H1 (cell line): ENCODE data around the gene SSR2. TPM values are rescaled to one million over a fixed set of nuclear protein-coding genes. Genes with fewer than 3 reads are reported as not detected.
A peak's percentile ranks its signal among the peaks of the same experiment; 100 is the strongest.
"Not testable (repeated sequence)": the region's sequence is repeated elsewhere in the genome, so short reads cannot be mapped to it uniquely, and the experiment has no call there.

Experiments used
- CTCF ChIA-PET: fragments of 300-600 bp; sonication (Branson Sonifier 250); formaldehyde crosslinking; loops from one replicate; lab custom pipeline; 2021; ENCODE audit not compliant: partially characterized antibody; lab: Charles Lee
- POLR2A ChIA-PET: fragments of 300-600 bp; sonication (Branson Sonifier 250); formaldehyde crosslinking; loops from one replicate; lab custom pipeline; 2021; ENCODE audit warnings: inconsistent platforms; ENCODE audit not compliant: partially characterized antibody; lab: Charles Lee
- DNase-seq, 2 experiments: peaks; one replicate each; pipeline versions ENCODE4 v3.0.0 to v3.0.0-alpha.2; 2010 to 2022; ENCODE audit warnings: low spot score in 2 of 2, low read depth in 1 of 2, mixed read lengths in 1 of 2
- FAIRE-seq: peaks from 2 replicates; lab custom pipeline; 2011; peaks lifted over from hg19 to GRCh38; lab: Jason Lieb, UNC
- H2AFZ ChIP-seq: 2 replicates; pipeline ENCODE4 v1.8.1; 2012; ENCODE audit warnings: low read length, inconsistent platforms
- H2AK5ac ChIP-seq: 2 replicates; pipeline ENCODE4 v1.6.1; 2013; ENCODE audit warnings: low read depth, low read length
- H2BK120ac ChIP-seq: replicated peaks from 2 replicates; pipeline ENCODE3; 2013; ENCODE audit warnings: low read depth, low read length, inconsistent platforms
- H2BK12ac ChIP-seq: 2 replicates; pipeline ENCODE4 v1.6.1; 2013; ENCODE audit warnings: low read depth, low read length
- H2BK15ac ChIP-seq: 2 replicates; pipeline ENCODE4 v1.6.1; 2013; ENCODE audit warnings: low read length
- H2BK20ac ChIP-seq: 2 replicates; pipeline ENCODE4 v1.6.1; 2013; ENCODE audit warnings: low read length
- H2BK5ac ChIP-seq: 2 replicates; pipeline ENCODE4 v1.6.1; 2013; ENCODE audit warnings: low read depth, low read length
- H3K14ac ChIP-seq: 2 replicates; pipeline ENCODE4 v1.6.1; 2013; ENCODE audit warnings: inconsistent platforms; ENCODE audit not compliant: insufficient read length
- H3K18ac ChIP-seq: 2 replicates; pipeline ENCODE4 v1.6.1; 2013; ENCODE audit warnings: low read length; ENCODE audit errors: extremely low read depth
- H3K23ac ChIP-seq: 2 replicates; pipeline ENCODE4 v1.6.1; 2013; ENCODE audit warnings: inconsistent platforms; ENCODE audit not compliant: insufficient read length
- H3K23me2 ChIP-seq: 2 replicates; pipeline ENCODE4 v1.6.1; 2013; ENCODE audit warnings: low read depth, low read length
- H3K27ac ChIP-seq: 2 replicates; pipeline ENCODE4 v1.6.1; 2011; ENCODE audit warnings: low read depth, low read length, inconsistent platforms
- H3K27me3 ChIP-seq, 4 experiments: replicated peaks in 1 of 4; 1 replicate in 1 of 4; 2 replicates in 3 of 4; pipeline versions ENCODE4 v1.6.1 to v1.8.1; 2011 to 2013; ENCODE audit warnings: low read length in 3 of 4, mild to moderate bottlenecking in 3 of 4, inconsistent platforms in 2 of 4, mixed read lengths in 2 of 4, moderate library complexity in 1 of 4; ENCODE audit not compliant: control insufficient read depth in 3 of 4, insufficient read depth in 3 of 4; ENCODE audit errors: extremely low read depth in 1 of 4
- H3K36me3 ChIP-seq, 4 experiments: 2 replicates each; pipeline versions ENCODE4 v1.6.1 to v1.8.1; 2011 to 2013; ENCODE audit warnings: mild to moderate bottlenecking in 4 of 4, low read length in 3 of 4, moderate library complexity in 2 of 4, control low read depth in 1 of 4, inconsistent platforms in 1 of 4; ENCODE audit not compliant: insufficient read depth in 4 of 4, control insufficient read depth in 2 of 4
- H3K4ac ChIP-seq: replicated peaks from 2 replicates; pipeline ENCODE3; 2013; ENCODE audit warnings: low read length, low read depth, mixed read lengths, inconsistent platforms; ENCODE audit not compliant: insufficient read length
- H3K4me1 ChIP-seq, 4 experiments: replicated peaks in 1 of 4; 1 replicate in 1 of 4; 2 replicates in 3 of 4; pipeline versions ENCODE4 v1.6.1 to v1.8.1; 2011 to 2013; ENCODE audit warnings: low read length in 3 of 4, inconsistent platforms in 2 of 4, mixed read lengths in 1 of 4; ENCODE audit not compliant: insufficient read depth in 4 of 4, control insufficient read depth in 3 of 4
- H3K4me2 ChIP-seq, 2 experiments: 2 replicates each; pipeline versions ENCODE4 v1.6.1 to v1.8.1; 2011 to 2013; ENCODE audit warnings: low read depth in 2 of 2, low read length in 2 of 2, control low read depth in 1 of 2, inconsistent platforms in 1 of 2, mild to moderate bottlenecking in 1 of 2; ENCODE audit not compliant: insufficient read depth in 1 of 2
- H3K4me3 ChIP-seq, 4 experiments: fragments of 200-600, 300-600 bp in 1 of 4; sonication (generic), shearing (Covaris generic), sonication (Bioruptor Twin) in 1 of 4; 2 replicates each; pipeline versions ENCODE4 v1.5.1 to v1.8.1; 2011 to 2016; ENCODE audit warnings: low read length in 4 of 4, low read depth in 3 of 4, control low read depth in 2 of 4, inconsistent platforms in 2 of 4, mild to moderate bottlenecking in 2 of 4, mixed read lengths in 1 of 4, moderate library complexity in 1 of 4; ENCODE audit not compliant: insufficient read depth in 2 of 4; ENCODE audit errors: extremely low read depth in 1 of 4
- H3K56ac ChIP-seq: replicated peaks from 2 replicates; pipeline ENCODE3; 2013; ENCODE audit warnings: low read depth, mild to moderate bottlenecking, mixed read lengths, low read length, inconsistent platforms; ENCODE audit not compliant: insufficient read length
- H3K79me1 ChIP-seq: 2 replicates; pipeline ENCODE4 v1.6.1; 2013; ENCODE audit warnings: low read depth, low read length, control low read depth
- H3K79me2 ChIP-seq, 2 experiments: 2 replicates each; pipeline versions ENCODE4 v1.6.1 to v1.8.1; 2012 to 2013; ENCODE audit warnings: low read length in 2 of 2, mild to moderate bottlenecking in 2 of 2, inconsistent platforms in 1 of 2; ENCODE audit not compliant: insufficient read depth in 2 of 2, control insufficient read depth in 1 of 2
- H3K9ac ChIP-seq, 4 experiments: replicated peaks in 1 of 4; 1 replicate in 1 of 4; 2 replicates in 3 of 4; pipeline versions ENCODE4 v1.6.1 to v1.8.1; 2011 to 2013; ENCODE audit warnings: low read depth in 3 of 4, low read length in 3 of 4, control low read depth in 2 of 4, mild to moderate bottlenecking in 2 of 4, moderate library complexity in 2 of 4, inconsistent platforms in 1 of 4; ENCODE audit errors: extremely low read depth in 1 of 4
- H3K9me3 ChIP-seq, 2 experiments: 2 replicates each; pipeline versions ENCODE4 v1.6.1 to v1.8.1; 2012 to 2013; ENCODE audit warnings: mild to moderate bottlenecking in 2 of 2, moderate library complexity in 2 of 2, control low read depth in 1 of 2, inconsistent platforms in 1 of 2, low read depth in 1 of 2, low read length in 1 of 2, mixed read lengths in 1 of 2; ENCODE audit not compliant: insufficient read depth in 2 of 2
- H4K20me1 ChIP-seq, 2 experiments: replicated peaks in 1 of 2; 2 replicates each; pipeline versions ENCODE3 to v1.8.1; 2011 to 2013; ENCODE audit warnings: inconsistent platforms in 2 of 2, low read length in 2 of 2, mild to moderate bottlenecking in 1 of 2; ENCODE audit not compliant: insufficient read depth in 2 of 2, control insufficient read depth in 1 of 2
- H4K5ac ChIP-seq: 2 replicates; pipeline ENCODE4 v1.6.1; 2013; ENCODE audit warnings: low read length, low read depth, mixed read lengths, inconsistent platforms; ENCODE audit not compliant: insufficient read length
- H4K8ac ChIP-seq: 2 replicates; pipeline ENCODE4 v1.8.0; 2013; ENCODE audit warnings: mild to moderate bottlenecking, moderate library complexity, low read length, inconsistent platforms; ENCODE audit not compliant: insufficient read depth; ENCODE audit errors: extremely low read depth
- H4K91ac ChIP-seq: replicated peaks from 2 replicates; pipeline ENCODE3; 2013; ENCODE audit warnings: low read length, mixed read lengths, inconsistent platforms; ENCODE audit not compliant: insufficient read length
- WGBS, 2 experiments: shearing (Covaris generic) in 1 of 2; methylation state at CpG; one replicate each; pipeline versions ENCODE4 v1.1.6 to v1.1.7; 2013 to 2015; ENCODE audit warnings: low lambda C conversion rate in 2 of 2, mixed read lengths in 2 of 2, inconsistent platforms in 1 of 2, low coverage in 1 of 2, missing lambda C conversion rate in 1 of 2; ENCODE audit not compliant: insufficient replicate concordance in 2 of 2, insufficient coverage in 1 of 2, insufficient read length in 1 of 2; ENCODE audit errors: extremely low coverage in 1 of 2, missing lambda C conversion rate in 1 of 2; 5-methylcytosine and 5-hydroxymethylcytosine counted together
- polyA plus RNA-seq, 7 experiments: library from polyadenylated mRNA; depleted of rRNA in 3 of 7; stranded (reverse) in 5 of 7; unstranded in 2 of 7; fragments of >200 nt in 5 of 7; fragments of 200-250 nt in 2 of 7; gene quantifications; 1 replicate in 5 of 7; 2 replicates in 1 of 7; 4 replicates in 1 of 7; pipeline versions ENCODE4 v1.2.1 to v1.2.3, GENCODE V29; 2011 to 2013; ENCODE audit warnings: missing spikeins in 2 of 7, mixed read lengths in 2 of 7
- total RNA-seq: library from RNA; stranded (reverse); fragmentation: NEBNext Ultra II Directional; extraction: Animal tissue kit (Norgen Biotek cat#: 25700); gene quantifications from 2 replicates; pipeline ENCODE4 v1.2.1, GENCODE V29; 2021

SSR2 gene
- total and polyA plus RNA-seq, 2 of the 8 experiments (the other 6 are each of a cell fraction or from before 2014, with no cell fraction given): 190 to 648 TPM

DNA sequence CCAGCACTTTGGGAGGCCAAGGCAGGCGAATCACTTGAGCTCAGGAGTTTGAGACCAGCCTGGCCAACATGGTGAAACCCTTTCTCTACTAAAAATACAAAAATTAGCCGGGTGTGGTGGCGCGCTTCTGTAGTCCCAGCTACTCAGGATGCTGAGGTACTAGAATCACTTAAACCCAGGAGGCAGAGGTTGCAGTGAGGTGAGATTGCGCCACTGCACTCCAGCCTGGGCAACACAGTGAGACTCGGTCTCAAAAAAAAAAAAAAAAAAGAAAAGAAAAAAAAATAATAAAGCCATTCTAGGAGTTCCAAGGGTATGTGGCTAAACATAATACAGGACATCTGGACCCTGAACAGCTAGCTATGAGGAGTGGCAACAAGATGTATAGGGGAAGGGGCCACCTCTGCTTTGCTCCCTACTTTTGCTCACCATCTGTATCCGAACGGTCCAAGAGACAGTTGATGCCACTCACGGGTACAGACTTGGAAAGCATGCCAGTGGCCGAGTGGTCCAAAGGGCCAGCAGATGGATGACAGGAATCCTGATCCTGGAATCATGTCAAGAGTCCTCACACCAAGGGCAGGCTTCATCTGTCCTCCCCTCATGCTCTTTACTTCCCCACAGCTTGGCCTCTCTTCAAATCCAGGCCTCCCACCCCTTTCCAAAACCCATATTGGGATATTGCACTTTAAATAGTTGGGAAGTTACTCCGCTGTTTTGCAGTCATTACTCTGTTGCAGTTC lies 35.7 kb downstream of the SSR2 start:
- not testable (repeated sequence) for H3K14ac ChIP-seq, H3K9me3 ChIP-seq, H4K91ac ChIP-seq, H3K23ac ChIP-seq, DNase-seq, H2BK120ac ChIP-seq, H3K23me2 ChIP-seq, H3K18ac ChIP-seq, H3K56ac ChIP-seq, H3K9ac ChIP-seq, FAIRE-seq, H4K5ac ChIP-seq, H3K4ac ChIP-seq, H3K79me2 ChIP-seq, H4K20me1 ChIP-seq, H3K27ac ChIP-seq, H2AK5ac ChIP-seq, H3K79me1 ChIP-seq, H2BK5ac ChIP-seq, H4K8ac ChIP-seq, H3K36me3 ChIP-seq, H3K27me3 ChIP-seq, H2AFZ ChIP-seq
- ChIA-PET CTCF (interaction anchor here (0.6 to 6.2 kb wide), 18 partner anchors 9 to 146 kb away, joined by 3 to 58 read pairs (median 4); partner anchors contain the start of genes ARHGEF2, RAB25 and SSR2), POLR2A (interaction anchor here (0.7 to 19.2 kb wide), 16 partner anchors 10 to 157 kb away, joined by 3 to 282 read pairs (median 5); partner anchors contain the start of genes ARHGEF2 and MEX3A)
- peak overlapping the region; percentile 72; the same call in 1 of the 2 replicates for H2BK20ac ChIP-seq
- peak overlapping the region; percentile 93 for H2BK12ac ChIP-seq
- H3K4me2 ChIP-seq: peak overlapping the region; percentile 42 to 52; a peak in 2 of 4 replicates
- H2BK15ac ChIP-seq: 0 out of 2 replicates have a peak overlapping the region, but pooled peaks have one; percentile 19
- 0 out of 8 replicates have a peak overlapping the region, but pooled peaks of 1 of the 4 experiments have one; percentile 46 for H3K4me3 ChIP-seq
- 92% methylated on average over 10 of the region's 11 CpGs; no CpG with 5 or more reads in 1 of the 2 experiments for WGBS, 2 experiments
- H3K4me1 ChIP-seq: peaks cover 18 to 33% (median 20%) of the 10 kb centered on the region in 4 experiments
